Endothelial cell of umbilical vein (primary cell): ENCODE measurements around the gene GLI2. TPM values are rescaled to one million over a fixed set of nuclear protein-coding genes. Genes with fewer than 3 reads are reported as not detected.
A peak's percentile ranks its signal among the peaks of the same experiment; 100 is the strongest.

ENCODE experiments used
- BruUV-seq: library from RNA; stranded (reverse); fragments of 400-500 nt; replicated peaks from 2 replicates; lab custom pipeline; 2021; lab: Mats Ljungman, UMichigan
- CTCF ChIA-PET: fragments of 300-600, 350-600 bp; sonication (Branson Sonifier 250); formaldehyde crosslinking; loops from one replicate; lab custom pipeline; 2021; ENCODE audit warnings: antibody characterized with exemption, inconsistent platforms; lab: Charles Lee
- POLR2A ChIA-PET: fragments of 300-600, 350-600 bp; sonication (Branson Sonifier 250); formaldehyde crosslinking; loops from one replicate; lab custom pipeline; 2021; ENCODE audit warnings: antibody characterized with exemption, inconsistent platforms; lab: Charles Lee
- DNase-seq: peaks from one replicate; pipeline ENCODE4 v3.0.0-alpha.2; 2011; ENCODE audit warnings: low read depth, low spot score
- FAIRE-seq: peaks from 2 replicates; lab custom pipeline; 2011; peaks lifted over from hg19 to GRCh38; lab: Jason Lieb, UNC
- H2AFZ ChIP-seq: 2 replicates; pipeline ENCODE4 v1.6.0; 2012; ENCODE audit warnings: low read depth, low read length, control low read depth, inconsistent platforms
- H3K27ac ChIP-seq: 2 replicates; pipeline ENCODE4 v1.5.1; 2011; ENCODE audit warnings: low read depth, mild to moderate bottlenecking, control low read depth, low read length, moderate library complexity; ENCODE audit not compliant: insufficient read depth
- H3K27me3 ChIP-seq, 2 experiments: 2 replicates each; pipeline versions ENCODE4 v1.6.0 to v1.6.1; 2011; ENCODE audit warnings: low read length in 2 of 2, mixed read lengths in 1 of 2; ENCODE audit not compliant: control insufficient read depth in 2 of 2, insufficient read depth in 2 of 2
- H3K36me3 ChIP-seq, 2 experiments: 2 replicates in 1 of 2; 3 replicates in 1 of 2; pipeline ENCODE4 v1.5.1; 2011; ENCODE audit warnings: low read length in 2 of 2, mild to moderate bottlenecking in 1 of 2, moderate library complexity in 1 of 2; ENCODE audit not compliant: control insufficient read depth in 2 of 2, insufficient read depth in 2 of 2; ENCODE audit errors: extremely low read depth in 1 of 2
- H3K4me1 ChIP-seq: 3 replicates; pipeline ENCODE4 v1.5.1; 2011; ENCODE audit warnings: mild to moderate bottlenecking, low read length; ENCODE audit not compliant: control insufficient read depth, insufficient read depth; ENCODE audit errors: extremely low read depth
- H3K4me2 ChIP-seq: 2 replicates; pipeline ENCODE4 v1.6.1; 2011; ENCODE audit warnings: low read length, control low read depth, mixed read lengths; ENCODE audit not compliant: insufficient read depth
- H3K4me3 ChIP-seq, 3 experiments: fragments of 200-600 bp in 1 of 3; sonication (generic), shearing (Covaris generic) in 1 of 3; replicated peaks in 1 of 3; 2 replicates each; pipeline ENCODE4 v1.5.1; 2011 to 2016; ENCODE audit warnings: control low read depth in 3 of 3, low read length in 3 of 3, mild to moderate bottlenecking in 2 of 3, inconsistent platforms in 1 of 3, low read depth in 1 of 3, moderate library complexity in 1 of 3; ENCODE audit not compliant: insufficient read depth in 1 of 3
- H3K79me2 ChIP-seq: 2 replicates; pipeline ENCODE4 v1.6.0; 2012; ENCODE audit warnings: low read length, inconsistent platforms; ENCODE audit not compliant: control insufficient read depth, insufficient read depth
- H3K9ac ChIP-seq: replicated peaks from 2 replicates; pipeline ENCODE3; 2011; ENCODE audit warnings: low read length, control low read depth; ENCODE audit not compliant: insufficient read depth; ENCODE audit errors: extremely low read depth
- H3K9me1 ChIP-seq: replicated peaks from 3 replicates; pipeline ENCODE4 v1.6.0; 2011; ENCODE audit warnings: mild to moderate bottlenecking, low read length; ENCODE audit not compliant: control insufficient read depth, insufficient read depth; ENCODE audit errors: extremely low read depth
- H3K9me3 ChIP-seq: replicated peaks from 2 replicates; pipeline ENCODE4 v1.5.1; 2012; ENCODE audit warnings: low read length, inconsistent platforms; ENCODE audit not compliant: control insufficient read depth, insufficient read depth
- H4K20me1 ChIP-seq: replicated peaks from 2 replicates; pipeline ENCODE3; 2011; ENCODE audit warnings: mild to moderate bottlenecking, low read length; ENCODE audit not compliant: control insufficient read depth, insufficient read depth; ENCODE audit errors: extremely low read depth
- FOS ChIP-seq: IDR thresholded peaks from 2 replicates; pipeline ENCODE4 v1.6.1; 2011; ENCODE audit warnings: mild to moderate bottlenecking, low read length, moderate library complexity, borderline replicate concordance; ENCODE audit not compliant: insufficient read depth
- MYC ChIP-seq: IDR thresholded peaks from one replicate; pipeline ENCODE4 v1.6.1; 2011; ENCODE audit warnings: mild to moderate bottlenecking, low read depth, low read length
- POLR2AphosphoS5 ChIP-seq: IDR thresholded peaks from 2 replicates; pipeline ENCODE4 v1.6.1; 2012; ENCODE audit warnings: low read depth, mild to moderate bottlenecking, control low read depth, low read length, moderate library complexity; ENCODE audit not compliant: insufficient read depth
- dilution Hi-C: fragments of 300-500 bp; cut with MboI; formaldehyde crosslinking; loops from one replicate; pipeline ENCODE4 v1.15.0; 2019; ENCODE audit warnings: low sequenced_read_pairs; ENCODE audit not compliant: extremely low pct_ligation_motif_present
- intact Hi-C: fragments of 100-400 bp; cut with micrococcal nuclease; formaldehyde crosslinking; loops from one replicate; pipeline ENCODE4 v1.10.0; 2022
- polyA plus RNA-seq, 4 experiments: library from polyadenylated mRNA; depleted of rRNA in 3 of 4; stranded (reverse) in 3 of 4; unstranded in 1 of 4; fragments of >200 nt; gene quantifications; 2 replicates each; pipeline versions ENCODE4 v1.2.1 to v1.2.3, GENCODE V29; 2011 to 2012; ENCODE audit warnings: missing spikeins in 1 of 4
- total RNA-seq: library from RNA; stranded (reverse); gene quantifications from 2 replicates; pipeline ENCODE4 v1.2.3, GENCODE V29; 2021
- TF ChIP-seq, protein P1 (sequence below), 2 donors: IDR thresholded peaks; 1 replicate in 1 of 2; 2 replicates in 1 of 2; pipeline ENCODE4 v1.5.1; 2011; ENCODE audit warnings: low read length in 2 of 2, mild to moderate bottlenecking in 2 of 2, moderate library complexity in 2 of 2, control low read depth in 1 of 2, inconsistent platforms in 1 of 2, low read depth in 1 of 2; ENCODE audit not compliant: insufficient read depth in 1 of 2; ENCODE audit errors: extremely low read depth in 1 of 2
- TF ChIP-seq, protein P2 (sequence below): IDR thresholded peaks from 2 replicates; pipeline ENCODE4 v1.6.1; 2011; ENCODE audit not compliant: insufficient read depth, insufficient read length

The GLI2 gene
- total and polyA plus RNA-seq, 2 donors (not counting 3 experiments of a cell fraction or from before 2014, with no cell fraction given), result 0.13 TPM; not detected in 1

DNA sequence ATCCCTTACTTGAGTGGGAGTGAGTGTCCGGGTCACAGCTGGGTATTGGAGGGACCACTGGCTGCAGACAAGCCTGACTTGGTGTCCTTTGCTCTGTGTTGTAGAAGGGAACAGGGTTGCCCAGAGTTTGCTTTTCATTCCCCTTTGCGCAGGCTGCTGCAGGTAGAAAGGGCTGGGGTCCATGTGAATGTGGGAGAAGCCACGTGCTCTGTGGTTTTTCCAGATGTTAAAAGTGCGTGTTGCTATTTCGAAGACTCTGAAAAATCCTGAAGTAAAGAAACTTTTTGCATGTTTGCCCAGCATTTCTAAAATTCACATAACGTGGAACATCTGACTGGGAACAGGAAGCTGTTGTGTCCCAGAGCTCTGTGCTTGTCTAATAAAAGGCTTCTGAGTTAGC is 28.8 kb downstream of the GLI2 start:
- TF ChIP-seq MYC, result no peak
- TF ChIP-seq FOS, result no peak
- TF ChIP-seq, protein P1, sequence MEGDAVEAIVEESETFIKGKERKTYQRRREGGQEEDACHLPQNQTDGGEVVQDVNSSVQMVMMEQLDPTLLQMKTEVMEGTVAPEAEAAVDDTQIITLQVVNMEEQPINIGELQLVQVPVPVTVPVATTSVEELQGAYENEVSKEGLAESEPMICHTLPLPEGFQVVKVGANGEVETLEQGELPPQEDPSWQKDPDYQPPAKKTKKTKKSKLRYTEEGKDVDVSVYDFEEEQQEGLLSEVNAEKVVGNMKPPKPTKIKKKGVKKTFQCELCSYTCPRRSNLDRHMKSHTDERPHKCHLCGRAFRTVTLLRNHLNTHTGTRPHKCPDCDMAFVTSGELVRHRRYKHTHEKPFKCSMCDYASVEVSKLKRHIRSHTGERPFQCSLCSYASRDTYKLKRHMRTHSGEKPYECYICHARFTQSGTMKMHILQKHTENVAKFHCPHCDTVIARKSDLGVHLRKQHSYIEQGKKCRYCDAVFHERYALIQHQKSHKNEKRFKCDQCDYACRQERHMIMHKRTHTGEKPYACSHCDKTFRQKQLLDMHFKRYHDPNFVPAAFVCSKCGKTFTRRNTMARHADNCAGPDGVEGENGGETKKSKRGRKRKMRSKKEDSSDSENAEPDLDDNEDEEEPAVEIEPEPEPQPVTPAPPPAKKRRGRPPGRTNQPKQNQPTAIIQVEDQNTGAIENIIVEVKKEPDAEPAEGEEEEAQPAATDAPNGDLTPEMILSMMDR (IDR thresholded peaks at IDR 0.05; ENCODE audit: extremely low read depth in 1 of 2, insufficient read depth in 1 of 2, low read depth in 1 of 2, low read length in 2 of 2), result no peak
- no peak for TF ChIP-seq POLR2AphosphoS5
- TF ChIP-seq, protein P2, sequence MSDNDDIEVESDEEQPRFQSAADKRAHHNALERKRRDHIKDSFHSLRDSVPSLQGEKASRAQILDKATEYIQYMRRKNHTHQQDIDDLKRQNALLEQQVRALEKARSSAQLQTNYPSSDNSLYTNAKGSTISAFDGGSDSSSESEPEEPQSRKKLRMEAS, result no peak
- Histone ChIP-seq H3K9me3 (no peaks in the 10 kb centered on the region), H3K9me1 (no peaks in the 10 kb centered on the region), H3K4me2 (no peak overlapping the region), H2AFZ (no peak overlapping the region), H3K27me3 (no peaks in the 10 kb centered on the region), H3K4me3 (no peak overlapping the region), H3K27ac (no peak overlapping the region), H4K20me1 (no peaks in the 10 kb centered on the region), H3K4me1 (peaks cover 15% of the 10 kb centered on the region), H3K79me2 (no peaks in the 10 kb centered on the region), H3K9ac (no peak overlapping the region), H3K36me3 (no peaks in the 10 kb centered on the region)
- DNase-seq (no peak), FAIRE-seq (peak; percentile 38)
- POLR2A ChIA-PET, result no interaction called here
- CTCF ChIA-PET, result interaction anchor here (1.5 kb wide), 1 partner anchor 26 kb away, joined by 4 read pairs; no protein-coding TSS in a partner anchor
- dilution Hi-C loops (no loop called here), intact Hi-C loops (no loop called here)
- BruUV-seq, result no TSS peak
